HG03520 (cell line): ENCODE results near the gene RSBN1.
A peak's percentile ranks its signal among the peaks of the same experiment; 100 is the strongest.

Experiments used
- ATAC-seq: cut with Tn5 transposase; IDR thresholded peaks from one replicate; pipeline ENCODE4 v1.9.1; 2021; ENCODE audit warnings: mild to moderate bottlenecking, moderate library complexity; ENCODE audit not compliant: unreplicated experiment

Gene RSBN1

DNA sequence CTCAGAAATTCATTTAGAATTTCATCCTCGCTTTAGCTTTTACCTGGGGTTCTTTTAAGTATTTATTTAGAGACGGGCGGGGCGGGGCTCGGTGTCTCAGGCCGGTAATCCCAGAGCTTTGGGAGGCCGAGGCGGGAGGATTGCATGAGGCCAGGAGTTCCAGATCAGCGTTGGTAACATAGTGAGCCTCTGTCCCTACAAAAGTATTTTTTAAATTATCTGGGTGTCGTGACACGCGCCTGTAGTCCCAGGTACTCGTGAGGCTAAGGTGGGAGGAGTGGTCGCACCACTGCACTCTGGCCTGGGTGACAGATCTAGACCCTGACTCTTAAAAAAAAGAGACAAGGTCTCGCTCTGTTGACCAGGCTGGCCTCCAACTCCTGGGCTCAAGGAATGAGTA, 942 bp upstream of the RSBN1 start:
- ATAC-seq: no peak

GRCh38 chr1:113812661-113813135, 422 bp upstream of the RSBN1 start:
- no peak for ATAC-seq

GRCh38 chr1:113811156-113811887, 954 bp downstream of the RSBN1 start:
- ATAC-seq: no peak

DNA sequence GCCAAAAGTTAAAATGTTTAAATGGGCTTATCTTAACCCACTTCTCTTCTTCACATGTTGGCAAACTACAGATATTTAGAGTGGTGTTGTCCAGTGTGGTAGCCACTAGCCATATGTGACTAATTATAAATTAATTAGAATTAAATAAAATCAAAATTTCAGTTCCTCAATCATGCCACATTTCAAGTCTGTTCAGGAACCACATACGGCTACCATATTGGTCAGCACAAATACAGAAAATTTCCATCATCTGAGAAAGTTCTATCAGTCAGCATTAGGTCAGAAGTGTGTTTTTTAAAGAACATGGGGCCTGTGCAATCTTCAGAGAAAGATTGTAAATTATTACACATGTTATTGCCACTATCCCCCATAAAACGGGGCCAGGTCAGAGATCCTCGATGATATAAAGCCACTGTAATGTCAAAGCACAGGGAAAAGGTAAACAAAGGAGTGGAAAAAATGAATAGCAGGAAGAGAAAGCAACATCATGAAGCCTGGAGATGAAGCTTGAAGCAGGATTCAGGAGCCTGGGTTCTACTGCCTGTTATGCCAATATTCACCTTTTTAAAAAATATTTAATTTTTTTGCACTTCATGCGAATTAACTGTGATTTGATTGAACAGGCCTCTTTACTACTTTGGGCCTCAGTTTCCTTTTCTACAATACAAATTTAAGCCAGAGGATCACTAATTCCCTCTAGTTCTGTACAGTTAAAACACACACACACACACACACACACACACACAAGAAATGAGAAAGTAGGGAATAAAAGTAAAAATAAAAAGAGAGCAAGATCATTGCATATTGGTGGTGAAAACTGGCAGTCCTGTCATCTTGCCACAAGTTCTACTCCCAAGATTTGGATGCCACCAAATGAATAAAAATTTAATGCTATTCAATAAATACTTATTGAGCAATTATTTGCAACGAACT, 2.3 kb downstream of the RSBN1 start:
- ATAC-seq: no peak

GRCh38 chr1:113808450-113809195, 3.7 kb downstream of the RSBN1 start:
- ATAC-seq: no peak

DNA sequence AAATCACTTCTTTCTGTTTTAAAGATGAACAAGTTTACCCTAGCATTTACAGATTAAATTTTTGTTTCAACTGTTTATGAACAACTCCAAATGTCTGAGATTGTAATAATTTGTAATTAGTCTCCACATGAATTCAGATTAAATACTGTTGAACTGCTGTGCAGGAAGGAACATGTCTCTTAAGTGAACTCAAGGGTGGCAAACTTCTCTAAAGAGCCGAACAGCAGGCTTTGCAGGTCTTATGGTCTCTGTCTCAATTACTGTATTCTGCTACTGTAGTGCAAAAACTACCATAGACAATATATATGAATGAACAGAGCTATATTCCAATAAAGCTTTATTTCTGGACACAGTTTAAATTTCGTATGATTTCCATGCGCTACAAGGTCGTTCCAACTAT, 6.6 kb downstream of the RSBN1 start:
- no peak for ATAC-seq

- no peak for ATAC-seq
Observed at GRCh38 chr1:113805256-113805531, 7.1 kb downstream of the RSBN1 start.

- no peak for ATAC-seq
Observed at GRCh38 chr1:113804421-113805255, 7.6 kb downstream of the RSBN1 start.

GRCh38 chr1:113802367-113803007, 9.8 kb downstream of the RSBN1 start:
- no peak for ATAC-seq

- ATAC-seq: no peak
Observed at GRCh38 chr1:113800487-113800886, 11.8 kb downstream of the RSBN1 start.

DNA sequence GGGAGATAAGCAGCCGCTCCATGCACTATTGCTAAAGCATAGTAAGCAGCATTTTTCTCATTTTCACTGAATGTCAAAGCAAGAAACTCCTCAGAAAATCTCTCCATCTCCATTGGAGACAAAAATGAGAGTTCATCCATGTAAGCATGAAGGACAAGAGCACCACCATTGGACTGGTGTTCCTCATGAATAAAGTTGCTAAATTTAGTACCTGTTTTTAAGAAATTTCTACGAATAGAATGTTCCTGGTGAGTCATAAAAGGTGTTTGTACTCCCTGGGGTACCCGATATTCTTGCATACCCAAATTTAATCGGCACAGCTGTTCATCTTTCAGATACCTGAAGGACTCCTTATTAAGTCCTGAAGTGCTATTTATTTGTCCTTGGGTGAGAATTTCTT, 14.8 kb downstream of the RSBN1 start:
- no peak for ATAC-seq

- ATAC-seq: no peak
Observed at GRCh38 chr1:113793878-113794834, 18.1 kb downstream of the RSBN1 start.

DNA sequence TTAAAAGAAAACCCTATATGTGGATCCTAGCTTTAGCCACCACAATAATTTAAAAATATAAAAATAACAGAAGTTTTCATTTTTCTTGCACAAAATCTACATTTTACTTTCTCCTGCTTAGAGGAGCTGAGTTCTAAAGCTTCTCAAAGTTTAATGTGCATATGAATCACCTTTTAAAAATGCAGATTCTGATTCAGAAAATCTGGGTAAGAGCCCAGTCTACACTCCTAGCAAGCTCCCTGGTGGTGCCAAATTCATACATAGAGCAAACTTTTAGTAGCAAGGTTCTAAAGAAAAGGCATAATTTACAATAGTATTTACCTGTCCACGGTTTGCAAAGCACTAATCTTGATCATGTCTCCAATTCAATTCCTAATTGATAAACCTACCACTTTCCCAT, 19.3 kb downstream of the RSBN1 start:
- ATAC-seq: no peak

DNA sequence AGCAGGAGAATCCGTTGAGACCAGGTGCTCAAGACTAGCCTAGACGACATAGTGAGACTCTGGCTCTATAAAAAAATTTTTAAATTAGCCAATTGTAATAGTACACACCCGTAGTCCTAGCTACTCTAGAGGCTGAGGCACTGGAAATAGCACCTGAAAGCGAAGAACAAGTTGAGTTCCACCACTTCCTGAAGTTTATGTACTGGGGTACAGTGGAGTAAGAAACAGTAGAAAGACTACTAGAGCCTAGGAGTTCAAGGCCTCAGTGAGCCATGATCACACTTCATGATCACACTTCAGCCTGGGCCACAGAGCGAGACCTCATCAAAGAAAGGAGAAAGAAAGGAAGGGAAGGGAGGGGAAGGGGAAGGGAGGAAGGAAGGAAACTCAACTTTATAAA, 19.8 kb downstream of the RSBN1 start:
- no peak for ATAC-seq

- ATAC-seq: no peak
Observed at GRCh38 chr1:113788802-113789201, 23.5 kb downstream of the RSBN1 start.

- no peak for ATAC-seq
Observed at GRCh38 chr1:113787663-113788062, 24.6 kb downstream of the RSBN1 start.

DNA sequence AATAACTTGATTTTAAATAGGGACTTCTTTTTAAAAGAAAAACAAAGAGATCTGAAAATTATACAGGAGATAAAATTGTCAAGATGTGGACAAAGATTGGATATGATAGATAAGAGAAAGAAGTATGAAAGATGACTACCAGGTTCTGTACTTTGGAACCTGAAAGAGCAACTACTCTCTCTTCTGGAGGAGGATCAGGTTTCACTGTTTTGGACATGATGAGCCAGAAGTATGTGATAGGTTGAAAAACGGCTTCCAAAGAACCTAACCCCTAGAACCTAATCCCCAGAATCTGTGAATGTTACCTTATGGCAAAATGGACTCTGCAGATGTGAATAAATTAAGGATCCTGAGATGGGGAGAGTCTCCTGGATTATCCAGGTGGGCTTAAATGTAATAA, 26.2 kb downstream of the RSBN1 start:
- ATAC-seq: no peak

DNA sequence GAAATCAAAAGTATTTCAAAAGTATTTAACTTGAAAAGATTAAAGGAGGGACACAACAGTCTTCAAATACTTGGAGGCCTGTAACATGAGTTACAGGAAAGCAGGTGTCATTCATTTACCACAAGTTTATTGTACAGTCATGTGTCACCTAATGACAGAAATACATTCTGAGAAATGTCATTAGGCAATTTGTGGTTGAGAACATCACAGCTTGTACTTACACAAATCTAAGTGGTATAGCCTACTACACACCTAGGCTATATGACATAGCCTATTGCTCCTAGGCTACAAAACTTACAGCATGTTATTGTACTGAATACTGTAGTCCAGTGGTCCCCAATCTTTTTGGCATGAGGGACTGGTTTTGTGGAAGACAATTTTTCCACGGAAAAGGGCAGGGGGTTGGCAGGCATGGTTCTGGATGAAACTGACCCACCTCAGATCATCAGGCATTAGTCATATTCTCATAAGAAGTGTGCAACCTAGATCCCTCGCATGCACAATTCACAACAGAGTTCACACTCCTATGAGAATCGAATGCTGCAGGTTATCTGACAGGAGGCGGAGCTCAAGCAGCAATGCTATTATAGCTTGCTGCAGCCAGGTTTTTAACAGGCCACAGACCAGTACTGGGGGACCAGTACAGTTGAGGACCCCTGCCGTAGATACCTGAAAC, 28.0 kb downstream of the RSBN1 start:
- ATAC-seq: peak; percentile 82
